GM12878 (cell line): ENCODE measurements around the gene PFKFB3. TPM values are rescaled to one million over a fixed set of nuclear protein-coding genes. Genes with fewer than 3 reads are reported as not detected.

ENCODE experiments used
- ATAC-seq: fragments of 200-7000 bp; cut with Tn5 transposase; 3 replicates; pipeline ENCODE4 v1.9.1; 2020; ENCODE audit warnings: mild to moderate bottlenecking, moderate library complexity
- BruUV-seq: library from RNA; stranded (reverse); fragments of 400-500 nt; replicated peaks from 2 replicates; lab custom pipeline; 2021; lab: Mats Ljungman, UMichigan
- CTCF ChIA-PET: fragments of 300-600 bp; sonication (Branson Sonifier 250); formaldehyde crosslinking; extraction: SDS; loops from one replicate; lab custom pipeline; 2021; ENCODE audit warnings: inconsistent platforms; lab: Yijun Ruan, JAX
- POLR2A ChIA-PET: fragments of 350-600 bp; formaldehyde crosslinking; extraction: SDS; loops from one replicate; lab custom pipeline; 2021; ENCODE audit warnings: inconsistent platforms; lab: Charles Lee
- RAD21 ChIA-PET: fragments of 300-600 bp; sonication (Branson Sonifier 250); formaldehyde crosslinking; loops from one replicate; lab custom pipeline; 2023; ENCODE audit warnings: antibody characterized with exemption; ENCODE audit not compliant: unreplicated experiment; lab: Charles Lee
- SMC1A ChIA-PET: fragments of 300-600 bp; sonication (Branson Sonifier 250); formaldehyde crosslinking; loops from one replicate; lab custom pipeline; 2023; ENCODE audit not compliant: unreplicated experiment, uncharacterized antibody; lab: Charles Lee
- DNase-seq: peaks from one replicate; pipeline ENCODE4 v3.0.0-alpha.2; 2011; ENCODE audit warnings: low read depth, low spot score
- FAIRE-seq: peaks from 3 replicates; lab custom pipeline; 2011; peaks lifted over from hg19 to GRCh38; lab: Jason Lieb, UNC
- H2AFZ ChIP-seq: 2 replicates; pipeline ENCODE4 v1.6.0; 2011; ENCODE audit warnings: low read depth, low read length, control low read depth; ENCODE audit not compliant: control insufficient read depth
- H3K27ac ChIP-seq: 2 replicates; pipeline ENCODE4 v1.5.1; 2011; ENCODE audit warnings: control low read depth; ENCODE audit not compliant: control insufficient read depth, insufficient read depth
- H3K27me3 ChIP-seq, 2 experiments: replicated peaks in 1 of 2; 2 replicates each; pipeline versions ENCODE4 v1.6.0 to v1.6.1; 2011; ENCODE audit warnings: low read length in 1 of 2; ENCODE audit not compliant: control insufficient read depth in 2 of 2, insufficient read depth in 2 of 2
- H3K36me3 ChIP-seq, 2 experiments: 2 replicates each; pipeline ENCODE4 v1.5.1; 2011; ENCODE audit warnings: low read length in 1 of 2; ENCODE audit not compliant: control insufficient read depth in 2 of 2, insufficient read depth in 2 of 2
- H3K4me1 ChIP-seq: 2 replicates; pipeline ENCODE4 v1.6.1; 2011; ENCODE audit warnings: mild to moderate bottlenecking, low read length, moderate library complexity, mixed read lengths; ENCODE audit not compliant: control insufficient read depth, insufficient read depth
- H3K4me2 ChIP-seq: 2 replicates; pipeline ENCODE4 v1.6.0; 2011; ENCODE audit warnings: control low read depth; ENCODE audit not compliant: control insufficient read depth, insufficient read depth
- H3K4me3 ChIP-seq: fragments of 200-600 bp; sonication (generic); 2 replicates; pipeline ENCODE4 v1.5.1; 2016
- H3K79me2 ChIP-seq: 2 replicates; pipeline ENCODE4 v1.6.0; 2011; ENCODE audit warnings: low read length; ENCODE audit not compliant: control insufficient read depth, insufficient read depth
- H3K9ac ChIP-seq: 2 replicates; pipeline ENCODE4 v1.8.0; 2011; ENCODE audit warnings: low read length, control low read depth, mixed read lengths; ENCODE audit not compliant: control insufficient read depth, insufficient read depth
- H3K9me3 ChIP-seq: replicated peaks from 3 replicates; pipeline ENCODE4 v1.5.1; 2011; ENCODE audit warnings: mild to moderate bottlenecking, low read length; ENCODE audit not compliant: control insufficient read depth, insufficient read depth
- H4K20me1 ChIP-seq: 2 replicates; pipeline ENCODE4 v1.6.0; 2011; ENCODE audit not compliant: control insufficient read depth, insufficient read depth
- CHD2 ChIP-seq: IDR thresholded peaks from 2 replicates; pipeline ENCODE4 v1.6.1; 2011; ENCODE audit warnings: low read depth, low read length, improper control_type of control experiment, borderline replicate concordance
- CREB1 ChIP-seq: IDR thresholded peaks from 2 replicates; pipeline ENCODE4 v1.6.1; 2012; ENCODE audit warnings: low read depth, mild to moderate bottlenecking, inconsistent platforms
- CREM ChIP-seq: IDR thresholded peaks from 2 replicates; pipeline ENCODE4 v1.6.1; 2014; ENCODE audit warnings: antibody characterized with exemption, low read depth
- FOXK2 ChIP-seq: fragments of 450-650 bp; IDR thresholded peaks from 2 replicates; pipeline ENCODE4 v1.6.1; 2017; ENCODE audit warnings: mild to moderate bottlenecking, moderate library complexity
- IRF5 ChIP-seq: fragments of 450-650 bp; IDR thresholded peaks from 2 replicates; pipeline ENCODE4 v1.6.1; 2017; ENCODE audit warnings: borderline replicate concordance
- JUNB ChIP-seq: IDR thresholded peaks from 2 replicates; pipeline ENCODE4 v1.6.1; 2016; ENCODE audit warnings: antibody characterized with exemption, mild to moderate bottlenecking
- KLF5 ChIP-seq: fragments of 450-650 bp; IDR thresholded peaks from 2 replicates; pipeline ENCODE4 v1.6.1; 2014; ENCODE audit warnings: mild to moderate bottlenecking; ENCODE audit not compliant: partially characterized antibody
- MAX ChIP-seq: IDR thresholded peaks from 2 replicates; pipeline ENCODE4 v1.6.1; 2012; ENCODE audit warnings: low read depth, low read length, improper control_type of control experiment
- MYB ChIP-seq: fragments of 150-350 bp; IDR thresholded peaks from 2 replicates; pipeline ENCODE4 v1.6.1; 2014; ENCODE audit warnings: mild to moderate bottlenecking, low read depth, low read length, borderline replicate concordance
- NBN ChIP-seq: fragments of 450-650 bp; IDR thresholded peaks from 2 replicates; pipeline ENCODE4 v1.6.1; 2016
- NFXL1 ChIP-seq: fragments of 450-650 bp; IDR thresholded peaks from 2 replicates; pipeline ENCODE4 v1.6.1; 2017; ENCODE audit warnings: antibody characterized with exemption, mild to moderate bottlenecking, borderline replicate concordance
- NRF1 ChIP-seq: conservative IDR thresholded peaks from 2 replicates; pipeline ENCODE4 v1.6.1; 2011; ENCODE audit warnings: mild to moderate bottlenecking, low read depth, low read length, improper control_type of control experiment
- RUNX3 ChIP-seq: IDR thresholded peaks from 2 replicates; pipeline ENCODE4 v1.6.1; 2012; ENCODE audit warnings: low read length, inconsistent platforms
- TCF12 ChIP-seq: IDR thresholded peaks from 2 replicates; pipeline ENCODE4 v1.6.1; 2011; ENCODE audit warnings: low read depth, mild to moderate bottlenecking, low read length
- TCF7 ChIP-seq: IDR thresholded peaks from 2 replicates; pipeline ENCODE4 v1.6.1; 2014; ENCODE audit warnings: antibody characterized with exemption, borderline replicate concordance
- ZNF274 ChIP-seq: IDR thresholded peaks from one replicate; pipeline ENCODE4 v1.8.0; 2011; ENCODE audit not compliant: insufficient read length, insufficient read depth
- WGBS: methylation state at CpG from one replicate; pipeline ENCODE4 v1.1.6; 2016; ENCODE audit warnings: low lambda C conversion rate; ENCODE audit not compliant: insufficient replicate concordance, insufficient coverage; ENCODE audit errors: missing lambda C conversion rate; 5-methylcytosine and 5-hydroxymethylcytosine counted together
- in situ Hi-C: fragments of 300-500 bp; cut with MboI; formaldehyde crosslinking; loops from 9 replicates; pipeline ENCODE4 v1.14.3; 2018; ENCODE audit warnings: mixed read lengths
- intact Hi-C: fragments of 100-400 bp; cut with micrococcal nuclease; formaldehyde crosslinking; loops from one replicate; pipeline ENCODE4 v1.14.2; 2022; ENCODE audit not compliant: unreplicated experiment
- polyA plus RNA-seq, 11 experiments: library from polyadenylated mRNA; depleted of rRNA in 4 of 11; unstranded in 6 of 11; stranded (reverse) in 5 of 11; fragments of >200 nt; fragmentation: Nextera tagmentation in 4 of 11; fragmentation: Illumina TruSeq in 1 of 11; extraction: Ambion mirVana in 4 of 11; extraction: Trizol in 1 of 11; gene quantifications; 1 replicate in 1 of 11; 2 replicates in 10 of 11; pipeline versions ENCODE4 v1.2.1 to v1.2.3, GENCODE V29; 2011 to 2016; ENCODE audit warnings: inconsistent platforms in 2 of 11, missing spikeins in 2 of 11, low read depth in 1 of 11
- total RNA-seq, 4 experiments: library from RNA; depleted of rRNA in 3 of 4; stranded (reverse); fragments of >200 nt in 3 of 4; fragmentation: Illumina TruSeq in 1 of 4; extraction: Trizol in 1 of 4; gene quantifications; 2 replicates each; pipeline versions ENCODE4 v1.2.1 to v1.2.3, GENCODE V29; 2013 to 2021
- TF ChIP-seq, protein P1 (sequence below): IDR thresholded peaks from 2 replicates; pipeline ENCODE4 v1.6.1; 2012; ENCODE audit warnings: improper control_type of control experiment, low read depth, low read length; ENCODE audit not compliant: insufficient replicate concordance
- TF ChIP-seq, protein P2 (sequence below): IDR thresholded peaks from 2 replicates; pipeline ENCODE4 v1.6.1; 2011; ENCODE audit warnings: mild to moderate bottlenecking, low read depth, low read length, moderate library complexity; ENCODE audit not compliant: insufficient replicate concordance

Gene PFKFB3
- total and polyA plus RNA-seq, 10 of the 15 experiments (the other 5 are each of a cell fraction or from before 2014, with no cell fraction given), result 1.6 to 46.7 (median 13.7) TPM

DNA sequence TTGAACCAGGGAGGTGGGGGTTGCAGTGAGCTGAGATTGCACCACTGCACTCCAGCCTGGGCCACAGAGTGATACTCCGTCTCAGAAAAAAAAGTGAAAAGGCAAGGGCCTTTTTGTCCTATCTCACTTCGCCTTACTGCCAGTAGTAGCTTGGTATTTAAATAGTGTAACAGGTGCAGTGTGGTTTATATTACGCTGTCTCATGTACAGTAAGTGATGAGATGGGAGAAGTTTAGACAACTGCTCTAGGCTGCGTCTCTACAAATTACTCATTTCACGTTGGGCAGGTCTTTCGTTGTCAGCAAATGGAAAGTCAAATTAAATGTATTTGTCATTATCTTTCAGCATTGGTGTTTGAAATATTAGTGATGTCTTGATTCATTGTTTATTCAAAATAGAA is 15.5 kb upstream of the PFKFB3 start:
- in situ Hi-C loops, result no loop called here
- WGBS, result 77% methylated on average over 6 of the region's 6 CpGs
- RAD21 ChIA-PET, result interaction anchor here (1.0 kb wide), 1 partner anchor 15 kb away, joined by 3 read pairs; the partner anchor contains the start of gene PFKFB3
- Histone ChIP-seq H3K27ac (no peak overlapping the region), H2AFZ (no peak overlapping the region), H3K4me3 (no peak overlapping the region), H3K9ac (no peak overlapping the region), H3K9me3 (no peaks in the 10 kb centered on the region), H4K20me1 (no peaks in the 10 kb centered on the region), H3K4me1 (peaks cover 11% of the 10 kb centered on the region), H3K4me2 (no peak overlapping the region), H3K36me3 (peaks cover 0 to 2% of the 10 kb centered on the region in 2 experiments; a peak in 2 of 4 replicates), H3K27me3 (no peaks in the 10 kb centered on the region), H3K79me2 (no peaks in the 10 kb centered on the region)
- DNase-seq (no peak), ATAC-seq (peak; percentile 79), FAIRE-seq (no peak)
- POLR2A ChIA-PET, result interaction anchor here (0.7 to 1.1 kb wide), 2 partner anchors 13 to 15 kb away, joined by 3 read pairs; partner anchors contain the start of gene PFKFB3
- CTCF ChIA-PET, result interaction anchor here (0.6 to 1.5 kb wide), 5 partner anchors 13 to 219 kb away, joined by 3 to 5 read pairs (median 3); no protein-coding TSS in a partner anchor
- intact Hi-C loops, result no loop called here
- SMC1A ChIA-PET, result interaction anchor here (1.0 to 1.1 kb wide), 2 partner anchors 12 to 213 kb away, joined by 3 read pairs; no protein-coding TSS in a partner anchor
- BruUV-seq, result no TSS peak
- no peak for TF ChIP-seq MAX
- TF ChIP-seq MYB, result no peak
- no peak for TF ChIP-seq NFXL1
- TF ChIP-seq, protein P1, sequence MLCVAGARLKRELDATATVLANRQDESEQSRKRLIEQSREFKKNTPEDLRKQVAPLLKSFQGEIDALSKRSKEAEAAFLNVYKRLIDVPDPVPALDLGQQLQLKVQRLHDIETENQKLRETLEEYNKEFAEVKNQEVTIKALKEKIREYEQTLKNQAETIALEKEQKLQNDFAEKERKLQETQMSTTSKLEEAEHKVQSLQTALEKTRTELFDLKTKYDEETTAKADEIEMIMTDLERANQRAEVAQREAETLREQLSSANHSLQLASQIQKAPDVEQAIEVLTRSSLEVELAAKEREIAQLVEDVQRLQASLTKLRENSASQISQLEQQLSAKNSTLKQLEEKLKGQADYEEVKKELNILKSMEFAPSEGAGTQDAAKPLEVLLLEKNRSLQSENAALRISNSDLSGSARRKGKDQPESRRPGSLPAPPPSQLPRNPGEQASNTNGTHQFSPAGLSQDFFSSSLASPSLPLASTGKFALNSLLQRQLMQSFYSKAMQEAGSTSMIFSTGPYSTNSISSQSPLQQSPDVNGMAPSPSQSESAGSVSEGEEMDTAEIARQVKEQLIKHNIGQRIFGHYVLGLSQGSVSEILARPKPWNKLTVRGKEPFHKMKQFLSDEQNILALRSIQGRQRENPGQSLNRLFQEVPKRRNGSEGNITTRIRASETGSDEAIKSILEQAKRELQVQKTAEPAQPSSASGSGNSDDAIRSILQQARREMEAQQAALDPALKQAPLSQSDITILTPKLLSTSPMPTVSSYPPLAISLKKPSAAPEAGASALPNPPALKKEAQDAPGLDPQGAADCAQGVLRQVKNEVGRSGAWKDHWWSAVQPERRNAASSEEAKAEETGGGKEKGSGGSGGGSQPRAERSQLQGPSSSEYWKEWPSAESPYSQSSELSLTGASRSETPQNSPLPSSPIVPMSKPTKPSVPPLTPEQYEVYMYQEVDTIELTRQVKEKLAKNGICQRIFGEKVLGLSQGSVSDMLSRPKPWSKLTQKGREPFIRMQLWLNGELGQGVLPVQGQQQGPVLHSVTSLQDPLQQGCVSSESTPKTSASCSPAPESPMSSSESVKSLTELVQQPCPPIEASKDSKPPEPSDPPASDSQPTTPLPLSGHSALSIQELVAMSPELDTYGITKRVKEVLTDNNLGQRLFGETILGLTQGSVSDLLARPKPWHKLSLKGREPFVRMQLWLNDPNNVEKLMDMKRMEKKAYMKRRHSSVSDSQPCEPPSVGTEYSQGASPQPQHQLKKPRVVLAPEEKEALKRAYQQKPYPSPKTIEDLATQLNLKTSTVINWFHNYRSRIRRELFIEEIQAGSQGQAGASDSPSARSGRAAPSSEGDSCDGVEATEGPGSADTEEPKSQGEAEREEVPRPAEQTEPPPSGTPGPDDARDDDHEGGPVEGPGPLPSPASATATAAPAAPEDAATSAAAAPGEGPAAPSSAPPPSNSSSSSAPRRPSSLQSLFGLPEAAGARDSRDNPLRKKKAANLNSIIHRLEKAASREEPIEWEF, result no peak
- TF ChIP-seq, protein P2, sequence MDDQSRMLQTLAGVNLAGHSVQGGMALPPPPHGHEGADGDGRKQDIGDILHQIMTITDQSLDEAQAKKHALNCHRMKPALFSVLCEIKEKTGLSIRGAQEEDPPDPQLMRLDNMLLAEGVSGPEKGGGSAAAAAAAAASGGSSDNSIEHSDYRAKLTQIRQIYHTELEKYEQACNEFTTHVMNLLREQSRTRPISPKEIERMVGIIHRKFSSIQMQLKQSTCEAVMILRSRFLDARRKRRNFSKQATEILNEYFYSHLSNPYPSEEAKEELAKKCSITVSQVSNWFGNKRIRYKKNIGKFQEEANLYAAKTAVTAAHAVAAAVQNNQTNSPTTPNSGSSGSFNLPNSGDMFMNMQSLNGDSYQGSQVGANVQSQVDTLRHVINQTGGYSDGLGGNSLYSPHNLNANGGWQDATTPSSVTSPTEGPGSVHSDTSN, result no peak
- peak; percentile 77 for TF ChIP-seq RUNX3
- no peak for TF ChIP-seq CHD2
- peak; percentile 16; the same call in 1 of the 2 replicates for TF ChIP-seq CREB1
- TF ChIP-seq TCF12, result peak; percentile 40; the same call in 1 of the 2 replicates
- peak; percentile 55 for TF ChIP-seq CREM
- no peak for TF ChIP-seq NBN
- TF ChIP-seq FOXK2, result no peak
- TF ChIP-seq TCF7, result no peak
- peak; percentile 46; the same call in 1 of the 2 replicates for TF ChIP-seq JUNB
- TF ChIP-seq ZNF274, result no peak
- no peak for TF ChIP-seq IRF5
- TF ChIP-seq NRF1, result no peak
- no peak for TF ChIP-seq KLF5
